ENCODE data around the gene CTSL. TPM values are rescaled to one million over a fixed set of nuclear protein-coding genes. Genes with fewer than 3 reads are reported as not detected.

The CTSL gene
- total RNA-seq, 2 experiments from 2014 or later: 1.4 to 1.5 TPM

- no peaks in the 10 kb centered on the region for H3K9me3 Mint-ChIP-seq
- peaks cover 2% of the 10 kb centered on the region for H3K36me3 Mint-ChIP-seq
- no peak overlapping the region for H3K27ac Mint-ChIP-seq
- peaks cover 13% of the 10 kb centered on the region for H3K4me1 Mint-ChIP-seq
- no peak for DNase-seq
- H3K4me3 Mint-ChIP-seq: no peak overlapping the region
- H3K27me3 Mint-ChIP-seq: no peaks in the 10 kb centered on the region
Observed at GRCh38 chr9:87687207-87687606, 38.7 kb upstream of the CTSL start.

- H3K36me3 Mint-ChIP-seq: peaks cover 11% of the 10 kb centered on the region
- peaks cover 10% of the 10 kb centered on the region for H3K9me3 Mint-ChIP-seq
- H3K4me1 Mint-ChIP-seq: no peaks in the 10 kb centered on the region
- no peak for DNase-seq
- H3K27ac Mint-ChIP-seq: no peak overlapping the region
- no peak overlapping the region for H3K4me3 Mint-ChIP-seq
- H3K27me3 Mint-ChIP-seq: no peaks in the 10 kb centered on the region
Observed at GRCh38 chr9:87694236-87694755, 31.6 kb upstream of the CTSL start.

- no peak overlapping the region for H3K27ac Mint-ChIP-seq
- H3K36me3 Mint-ChIP-seq: peaks cover 9% of the 10 kb centered on the region
- no peaks in the 10 kb centered on the region for H3K27me3 Mint-ChIP-seq
- H3K9me3 Mint-ChIP-seq: peaks cover 10% of the 10 kb centered on the region
- H3K4me1 Mint-ChIP-seq: no peaks in the 10 kb centered on the region
- no peak overlapping the region for H3K4me3 Mint-ChIP-seq
- no peak for DNase-seq
Observed at GRCh38 chr9:87695523-87695922, 30.4 kb upstream of the CTSL start.

- peaks cover 10% of the 10 kb centered on the region for H3K9me3 Mint-ChIP-seq
- H3K4me3 Mint-ChIP-seq: no peak overlapping the region
- no peaks in the 10 kb centered on the region for H3K27me3 Mint-ChIP-seq
- H3K36me3 Mint-ChIP-seq: peaks cover 9% of the 10 kb centered on the region
- no peaks in the 10 kb centered on the region for H3K4me1 Mint-ChIP-seq
- no peak for DNase-seq
- no peak overlapping the region for H3K27ac Mint-ChIP-seq
Observed at GRCh38 chr9:87696641-87697040, 29.3 kb upstream of the CTSL start.

GRCh38 chr9:87698069-87698809 is 27.7 kb upstream of the CTSL start:
- Mint-ChIP-seq H3K27me3 (no peaks in the 10 kb centered on the region), H3K27ac (no peak overlapping the region), H3K36me3 (peaks cover 4% of the 10 kb centered on the region)

GRCh38 chr9:87699835-87700234 is 26.1 kb upstream of the CTSL start:
- DNase-seq: no peak
- no peaks in the 10 kb centered on the region for H3K27me3 Mint-ChIP-seq
- no peaks in the 10 kb centered on the region for H3K9me3 Mint-ChIP-seq
- no peaks in the 10 kb centered on the region for H3K36me3 Mint-ChIP-seq
- H3K4me3 Mint-ChIP-seq: no peak overlapping the region
- H3K4me1 Mint-ChIP-seq: peaks cover 2% of the 10 kb centered on the region
- H3K27ac Mint-ChIP-seq: no peak overlapping the region

More at GRCh38 chr9:87698069-87698809, 27.7 kb upstream of the CTSL start:
- Mint-ChIP-seq H3K4me1 (peaks cover 2% of the 10 kb centered on the region), H3K4me3 (no peak overlapping the region), H3K9me3 (peaks cover 5% of the 10 kb centered on the region)
- DNase-seq: no peak

GRCh38 chr9:87701491-87701890 is 24.4 kb upstream of the CTSL start:
- H3K27me3 Mint-ChIP-seq: no peaks in the 10 kb centered on the region
- H3K36me3 Mint-ChIP-seq: no peaks in the 10 kb centered on the region
- no peak for DNase-seq
- H3K4me3 Mint-ChIP-seq: no peak overlapping the region
- H3K27ac Mint-ChIP-seq: no peak overlapping the region
- peaks cover 2% of the 10 kb centered on the region for H3K4me1 Mint-ChIP-seq
- H3K9me3 Mint-ChIP-seq: no peaks in the 10 kb centered on the region

- H3K9me3 Mint-ChIP-seq: no peaks in the 10 kb centered on the region
- H3K36me3 Mint-ChIP-seq: no peaks in the 10 kb centered on the region
- H3K4me1 Mint-ChIP-seq: peaks cover 2% of the 10 kb centered on the region
- no peaks in the 10 kb centered on the region for H3K27me3 Mint-ChIP-seq
- DNase-seq: no peak
- H3K4me3 Mint-ChIP-seq: no peak overlapping the region
- H3K27ac Mint-ChIP-seq: no peak overlapping the region
Observed at GRCh38 chr9:87701931-87702421, 23.9 kb upstream of the CTSL start.

GRCh38 chr9:87702921-87703320 is 23.0 kb upstream of the CTSL start:
- Mint-ChIP-seq H3K27me3 (no peaks in the 10 kb centered on the region), H3K4me1 (peaks cover 6% of the 10 kb centered on the region)

GRCh38 chr9:87703636-87704276 is 22.2 kb upstream of the CTSL start:
- Mint-ChIP-seq H3K36me3 (no peaks in the 10 kb centered on the region), H3K27ac (no peak overlapping the region), H3K4me3 (no peak overlapping the region), H3K4me1 (peaks cover 13% of the 10 kb centered on the region), H3K9me3 (no peaks in the 10 kb centered on the region), H3K27me3 (no peaks in the 10 kb centered on the region)
- DNase-seq: no peak

More at GRCh38 chr9:87702921-87703320, 23.0 kb upstream of the CTSL start:
- Mint-ChIP-seq H3K4me3 (no peak overlapping the region), H3K9me3 (no peaks in the 10 kb centered on the region), H3K36me3 (no peaks in the 10 kb centered on the region), H3K27ac (no peak overlapping the region)
- no peak for DNase-seq

GRCh38 chr9:87704342-87704741 is 21.6 kb upstream of the CTSL start:
- H3K36me3 Mint-ChIP-seq: no peaks in the 10 kb centered on the region
- H3K27me3 Mint-ChIP-seq: no peaks in the 10 kb centered on the region
- DNase-seq: no peak

GRCh38 chr9:87706066-87706739 is 19.7 kb upstream of the CTSL start:
- Mint-ChIP-seq H3K4me1 (peaks cover 24% of the 10 kb centered on the region), H3K36me3 (no peaks in the 10 kb centered on the region), H3K4me3 (no peak overlapping the region), H3K27me3 (no peaks in the 10 kb centered on the region), H3K9me3 (no peaks in the 10 kb centered on the region), H3K27ac (no peak overlapping the region)
- no peak for DNase-seq

More at GRCh38 chr9:87704342-87704741, 21.6 kb upstream of the CTSL start:
- Mint-ChIP-seq H3K9me3 (no peaks in the 10 kb centered on the region), H3K4me1 (peaks cover 19% of the 10 kb centered on the region), H3K27ac (no peak overlapping the region), H3K4me3 (no peak overlapping the region)

GRCh38 chr9:87707805-87708506 is 18.0 kb upstream of the CTSL start:
- H3K4me1 Mint-ChIP-seq: peaks cover 23% of the 10 kb centered on the region
- no peak for DNase-seq
- no peaks in the 10 kb centered on the region for H3K9me3 Mint-ChIP-seq
- H3K27me3 Mint-ChIP-seq: no peaks in the 10 kb centered on the region
- H3K27ac Mint-ChIP-seq: no peak overlapping the region
- no peak overlapping the region for H3K4me3 Mint-ChIP-seq
- H3K36me3 Mint-ChIP-seq: no peaks in the 10 kb centered on the region

GRCh38 chr9:87708546-87708945 is 17.4 kb upstream of the CTSL start:
- Mint-ChIP-seq H3K4me1 (peaks cover 23% of the 10 kb centered on the region), H3K27ac (no peak overlapping the region), H3K4me3 (no peak overlapping the region), H3K9me3 (no peaks in the 10 kb centered on the region), H3K36me3 (no peaks in the 10 kb centered on the region), H3K27me3 (no peaks in the 10 kb centered on the region)
- DNase-seq: no peak
